DLD1 (cell line): ENCODE results near the gene SMAD4.
"Not testable (repeated sequence)": the region's sequence is repeated elsewhere in the genome, so short reads cannot be mapped to it uniquely, and the experiment has no call there.

Source experiments
- in situ Hi-C: cut with HindIII; loops from 2 replicates; pipeline ENCODE4 v1.10.0; 2017; ENCODE audit warnings: low sequenced_read_pairs

Gene SMAD4

DNA sequence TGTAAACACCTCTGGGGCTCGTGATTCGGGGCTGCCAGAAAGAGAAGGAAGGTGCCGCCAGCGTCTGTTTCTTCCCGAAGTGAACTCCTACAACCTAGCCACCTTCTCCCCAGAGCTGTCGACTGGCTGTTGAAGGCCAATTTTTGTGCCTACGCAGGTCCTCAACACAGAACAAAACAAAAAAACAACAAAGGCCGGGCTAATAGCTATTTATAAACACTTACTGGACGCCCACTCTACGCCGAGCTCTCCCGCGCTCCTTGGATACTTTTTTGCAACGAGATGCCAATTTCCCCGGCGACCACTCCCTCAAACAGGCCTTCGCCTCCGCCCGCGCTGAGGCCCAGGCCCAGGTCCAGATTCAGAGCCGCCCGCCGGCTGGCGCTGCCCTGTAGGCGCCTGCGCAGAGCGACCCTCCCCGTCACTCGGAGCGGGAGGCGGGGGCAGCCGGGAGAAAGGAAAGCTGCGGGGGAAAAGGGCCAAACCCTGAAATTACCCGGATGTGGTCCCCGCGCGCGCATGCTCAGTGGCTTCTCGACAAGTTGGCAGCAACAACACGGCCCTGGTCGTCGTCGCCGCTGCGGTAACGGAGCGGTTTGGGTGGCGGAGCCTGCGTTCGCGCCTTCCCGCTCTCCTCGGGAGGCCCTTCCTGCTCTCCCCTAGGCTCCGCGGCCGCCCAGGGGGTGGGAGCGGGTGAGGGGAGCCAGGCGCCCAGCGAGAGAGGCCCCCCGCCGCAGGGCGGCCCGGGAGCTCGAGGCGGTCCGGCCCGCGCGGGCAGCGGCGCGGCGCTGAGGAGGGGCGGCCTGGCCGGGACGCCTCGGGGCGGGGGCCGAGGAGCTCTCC lies at the start of gene SMAD4:
SMAD4 (plus strand) TSS at position 520 of the 843 bp plus-strand sequence. CDS start 16,834 bp downstream, outside the sequence.
- in situ Hi-C loops = no loop called here

DNA sequence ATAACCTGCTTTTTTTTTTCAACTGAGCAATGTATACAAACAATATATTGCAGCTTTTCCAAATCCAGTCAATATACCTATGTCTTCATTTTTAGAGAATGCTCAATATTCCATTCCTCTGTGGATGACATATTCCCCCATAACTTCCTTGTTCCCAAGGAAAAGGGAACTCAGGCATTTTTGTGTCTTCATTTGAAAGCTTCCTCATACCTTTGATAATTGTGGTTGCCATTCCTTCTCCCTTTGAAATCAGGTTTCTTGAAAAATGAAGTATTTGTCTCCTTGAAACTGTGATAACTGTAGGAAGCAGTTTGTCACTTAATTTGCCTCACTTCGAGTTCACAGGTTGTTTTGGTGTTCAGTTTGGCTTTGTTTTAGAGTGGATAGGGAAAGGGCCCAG lies 48.6 kb upstream of the SMAD4 start:
- in situ Hi-C loops = no loop called here

DNA sequence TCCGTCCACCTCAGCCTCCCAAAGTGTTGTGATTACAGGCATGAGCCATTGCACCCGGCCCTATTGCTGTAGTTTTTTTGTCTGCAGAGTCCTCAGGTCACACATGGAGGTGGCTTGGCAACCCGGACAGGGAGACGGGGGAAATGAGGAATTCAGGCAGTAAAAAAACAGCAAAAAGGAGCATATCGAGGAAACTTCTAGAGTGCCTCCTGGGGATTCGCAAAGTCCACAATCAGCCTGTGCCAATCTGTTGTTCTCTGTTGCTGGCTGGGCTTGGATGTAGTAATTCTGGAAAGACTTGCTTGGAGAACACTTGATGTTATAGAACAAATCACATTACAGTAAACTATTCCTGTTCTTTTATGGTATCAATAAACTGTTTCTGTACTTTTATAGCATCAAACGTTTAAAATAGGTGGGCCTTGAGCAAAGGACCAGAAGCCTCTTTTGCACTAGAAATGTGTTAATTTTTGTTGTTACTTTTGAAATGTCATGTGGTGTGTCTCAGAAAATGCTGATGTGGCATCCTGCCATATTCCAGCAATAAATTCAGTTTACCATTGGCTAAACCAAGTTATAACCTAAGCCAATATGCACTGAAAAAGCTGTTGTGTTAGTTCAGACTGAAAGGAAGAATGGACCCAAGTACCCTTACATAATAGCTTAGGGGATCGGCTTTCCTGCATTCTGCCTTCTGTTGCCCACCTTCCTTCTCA lies 47.8 kb upstream of the SMAD4 start:
- in situ Hi-C loops = no loop called here

DNA sequence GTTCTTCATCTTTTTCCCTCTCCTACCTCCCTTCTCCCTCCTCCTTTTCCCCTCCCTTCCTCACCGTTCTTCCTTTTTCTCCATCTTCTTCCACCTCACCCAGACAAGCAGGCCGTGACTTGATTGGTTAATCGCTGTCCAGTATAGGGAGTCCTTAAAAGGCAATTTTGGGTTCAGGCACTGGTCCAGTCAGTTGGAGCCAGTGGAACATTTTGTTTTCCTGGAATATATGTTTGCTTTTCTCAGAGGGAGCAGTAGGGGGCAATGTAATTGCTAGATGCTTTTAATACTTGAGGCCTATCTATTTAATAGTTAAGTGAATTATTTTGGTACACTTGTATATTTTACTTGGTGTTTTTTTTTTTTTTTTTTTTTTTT lies 47.2 kb upstream of the SMAD4 start:
- in situ Hi-C loops = no loop called here

DNA sequence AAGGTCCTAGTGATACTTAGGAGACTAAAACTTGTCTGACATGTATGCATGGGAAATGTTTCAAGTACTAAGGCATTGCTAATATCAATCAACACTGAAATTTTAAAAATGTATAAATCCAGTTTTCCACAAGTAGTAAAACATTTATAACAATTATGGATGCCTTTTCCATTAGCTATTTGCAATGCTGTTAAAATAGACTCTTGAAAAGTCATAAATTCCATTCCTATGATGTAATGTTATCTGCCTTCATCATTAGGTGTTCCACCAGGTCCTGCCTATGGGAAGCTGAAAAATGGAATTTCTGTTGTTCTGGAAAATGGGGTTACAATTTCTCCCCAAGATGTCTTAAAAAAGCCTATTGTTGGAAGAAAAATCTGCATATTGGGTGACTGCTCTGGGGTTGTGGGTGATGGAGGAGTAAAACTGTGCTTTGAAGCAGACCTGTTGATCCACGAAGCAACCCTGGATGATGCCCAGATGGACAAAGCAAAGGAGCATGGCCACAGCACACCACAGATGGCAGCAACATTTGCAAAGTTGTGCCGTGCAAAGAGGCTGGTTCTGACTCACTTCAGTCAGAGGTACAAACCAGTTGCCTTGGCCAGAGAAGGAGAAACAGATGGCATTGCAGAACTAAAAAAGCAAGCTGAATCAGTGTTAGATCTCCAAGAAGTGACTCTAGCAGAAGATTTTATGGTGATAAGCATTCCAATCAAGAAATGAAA lies 43.5 kb upstream of the SMAD4 start:
- in situ Hi-C loops = no loop called here

DNA sequence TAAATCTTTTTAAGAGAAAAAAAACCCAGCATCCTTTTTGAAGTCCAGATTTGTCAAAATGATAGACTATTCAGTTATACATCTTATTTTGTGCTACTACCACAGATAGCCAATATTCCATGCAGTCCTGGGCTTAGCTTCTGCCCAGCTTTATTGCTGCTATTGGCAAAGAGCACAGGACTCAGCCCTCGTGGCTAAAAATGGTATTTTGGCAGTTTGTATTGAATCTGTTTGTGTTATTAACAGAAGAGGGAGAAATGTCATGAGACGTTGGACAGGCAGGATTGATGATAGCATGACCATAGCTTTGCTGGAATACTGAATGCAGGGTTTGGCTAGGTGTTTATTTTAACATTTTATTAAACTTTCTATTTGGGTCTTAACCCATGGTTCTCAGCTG lies 42.8 kb upstream of the SMAD4 start:
- in situ Hi-C loops = no loop called here

DNA sequence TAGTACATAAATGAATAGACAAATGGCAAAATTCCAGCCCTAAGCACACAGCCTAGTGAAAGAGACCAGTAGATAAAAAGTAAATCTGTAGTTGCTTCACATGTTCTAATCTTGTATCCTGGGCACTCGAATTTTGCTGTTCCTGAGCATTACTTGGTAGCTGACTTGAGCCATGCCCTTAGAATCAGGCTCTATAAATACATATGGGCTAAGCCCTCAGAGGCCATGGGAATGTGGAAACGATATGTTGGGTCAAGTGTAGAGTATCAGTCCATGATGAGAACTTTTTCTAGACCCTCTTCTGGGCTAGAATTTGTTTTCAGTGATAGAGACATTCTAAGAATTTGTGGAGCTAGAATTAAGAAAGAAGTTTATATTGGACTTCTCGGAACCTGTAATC lies 40.3 kb upstream of the SMAD4 start:
- in situ Hi-C loops = no loop called here

DNA sequence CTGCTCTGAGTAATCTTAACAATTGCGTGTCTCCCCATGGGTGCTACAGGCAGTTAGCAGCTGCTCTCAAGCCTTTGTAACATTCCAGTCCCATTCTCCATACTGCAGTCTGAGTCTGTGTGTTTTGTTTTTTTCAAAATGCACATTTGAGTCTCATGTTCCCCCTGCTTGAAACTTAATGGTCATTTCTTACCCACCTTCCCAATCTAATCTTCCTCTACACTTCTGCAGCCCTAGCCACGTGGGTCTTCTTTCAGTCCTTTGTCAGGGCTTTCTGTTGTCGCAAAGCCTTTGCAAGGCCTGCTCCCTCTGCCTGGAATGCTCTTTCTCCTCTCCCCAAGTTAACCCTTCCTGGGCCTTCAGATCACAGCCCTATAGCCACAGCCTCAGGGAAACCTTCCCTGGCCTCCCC lies 37.7 kb upstream of the SMAD4 start:
- in situ Hi-C loops = no loop called here

DNA sequence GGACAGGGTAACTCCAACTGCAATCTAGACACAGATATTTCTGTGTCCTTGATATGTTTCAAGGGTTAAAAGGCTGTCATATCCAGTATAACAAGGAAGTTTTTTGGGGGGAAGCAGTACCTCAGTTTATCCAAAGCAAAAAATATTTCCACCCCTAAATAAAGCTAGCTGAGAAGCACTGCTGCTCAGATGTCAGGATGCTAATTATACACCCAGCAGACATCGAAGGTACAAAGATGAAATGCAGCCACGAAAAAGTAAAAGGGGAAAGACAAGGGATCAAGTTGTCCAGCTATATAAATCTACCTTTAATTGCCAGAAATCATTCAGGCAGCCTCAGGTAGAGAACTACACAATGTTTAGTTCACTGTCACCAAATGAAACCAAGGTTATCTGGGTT lies 36.0 kb upstream of the SMAD4 start:
- in situ Hi-C loops = no loop called here

DNA sequence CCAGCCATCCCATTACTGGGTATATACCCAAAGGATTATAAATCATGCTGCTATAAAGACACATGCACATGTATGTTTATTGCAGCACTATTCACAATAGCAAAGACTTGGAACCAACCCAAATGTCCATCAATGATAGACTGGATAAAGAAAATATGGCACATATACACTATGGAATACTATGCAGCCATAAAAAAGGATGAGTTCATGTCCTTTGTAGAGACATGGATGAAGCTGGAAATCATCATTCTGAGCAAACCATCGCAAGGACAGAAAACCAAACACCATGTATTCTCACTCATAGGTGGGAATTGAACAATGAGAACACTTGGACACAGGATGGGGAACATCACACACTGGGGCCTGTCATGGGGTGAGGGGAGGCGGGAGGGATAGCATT lies 26.8 kb upstream of the SMAD4 start:
- in situ Hi-C loops = not testable (repeated sequence)

DNA sequence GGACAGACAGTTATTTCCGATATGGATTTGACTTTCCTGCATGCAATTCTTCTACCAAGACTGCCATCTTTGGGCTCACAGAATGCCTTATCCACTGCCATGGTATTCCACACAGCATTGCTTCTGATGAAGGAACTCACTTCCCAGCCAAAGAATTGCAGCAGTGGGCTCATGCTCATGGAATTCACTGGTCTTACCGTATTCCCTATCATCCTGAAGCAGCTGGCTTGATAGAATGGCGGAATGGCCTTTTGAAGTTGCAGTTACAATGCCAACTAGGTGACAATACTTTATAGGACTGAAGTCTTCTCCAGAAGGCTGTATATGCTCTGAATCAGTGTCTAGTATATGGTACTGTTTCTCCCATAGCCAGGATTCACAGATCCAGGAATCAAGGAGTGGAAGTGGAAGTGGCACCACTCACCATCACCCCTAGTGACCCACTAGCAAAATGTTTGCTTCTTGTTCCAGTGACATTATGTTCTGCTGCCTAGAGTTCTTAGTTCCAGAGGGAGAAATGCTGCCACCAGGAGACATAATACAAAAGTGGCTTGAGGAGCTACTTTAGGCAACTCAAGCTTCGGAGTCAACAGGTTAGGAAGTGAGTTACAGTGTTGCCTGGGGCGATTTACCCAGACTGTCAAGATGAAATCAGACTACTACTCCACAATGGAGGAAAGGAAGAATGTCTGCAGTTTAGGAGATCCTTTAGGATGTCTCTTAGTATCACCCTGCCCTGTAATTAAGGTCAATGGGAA lies 23.8 kb upstream of the SMAD4 start:
- in situ Hi-C loops = no loop called here

DNA sequence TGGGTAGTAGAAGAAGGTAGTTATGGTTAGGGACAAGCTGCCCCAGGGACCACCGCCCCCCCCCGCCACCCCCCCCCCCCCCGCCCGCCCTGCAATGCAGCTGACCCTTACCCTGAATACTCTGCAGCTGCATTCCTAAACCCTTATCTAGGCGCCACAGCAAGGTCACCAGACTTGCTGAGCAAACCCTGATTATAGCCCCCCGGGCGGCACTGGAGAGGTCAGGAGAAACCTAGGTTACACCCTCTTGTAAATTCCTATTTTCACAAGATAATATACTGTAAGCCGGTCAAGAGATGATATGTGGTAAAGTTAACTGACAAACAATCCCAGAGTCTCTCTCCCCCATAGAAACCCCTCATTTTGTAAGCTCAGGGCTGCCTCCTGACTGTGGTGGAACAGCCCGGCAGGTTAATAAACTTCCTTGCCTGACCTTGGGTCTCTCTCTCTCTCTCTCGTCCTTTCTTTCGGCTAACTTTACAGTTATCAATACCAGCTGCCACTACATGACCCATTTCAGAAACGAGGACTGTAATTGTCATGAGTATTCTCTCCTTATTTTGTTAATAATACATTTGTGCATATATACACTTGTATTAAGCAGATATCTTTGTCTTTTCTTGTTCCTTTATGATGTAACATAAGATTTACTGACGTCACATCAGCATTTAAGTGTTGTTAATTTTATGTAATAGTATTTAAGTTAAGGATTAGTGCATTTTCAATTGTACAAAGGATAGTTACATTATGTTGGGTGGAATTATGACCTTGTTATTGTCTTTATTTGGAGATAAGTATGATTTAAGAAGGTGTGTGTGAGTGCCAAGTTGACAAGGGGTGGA lies 22.8 kb upstream of the SMAD4 start:
- in situ Hi-C loops = no loop called here

DNA sequence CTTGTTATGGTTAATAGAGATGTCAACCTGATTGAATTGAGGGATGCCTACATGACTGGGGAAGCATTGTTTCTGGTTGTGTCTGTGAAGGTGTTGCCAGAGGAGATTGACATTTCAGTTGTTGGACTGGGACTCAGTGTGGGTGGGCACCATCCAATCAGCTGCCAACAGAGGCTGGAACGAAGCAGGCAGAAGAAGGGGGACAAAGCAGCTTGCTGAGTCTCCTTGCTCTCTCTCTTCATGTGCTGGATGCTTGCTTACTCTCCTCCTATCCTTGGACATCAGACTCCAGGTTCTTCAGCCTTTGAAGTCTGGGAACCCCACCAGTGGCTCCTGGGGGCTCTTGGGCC lies 22.2 kb upstream of the SMAD4 start:
- in situ Hi-C loops = no loop called here

DNA sequence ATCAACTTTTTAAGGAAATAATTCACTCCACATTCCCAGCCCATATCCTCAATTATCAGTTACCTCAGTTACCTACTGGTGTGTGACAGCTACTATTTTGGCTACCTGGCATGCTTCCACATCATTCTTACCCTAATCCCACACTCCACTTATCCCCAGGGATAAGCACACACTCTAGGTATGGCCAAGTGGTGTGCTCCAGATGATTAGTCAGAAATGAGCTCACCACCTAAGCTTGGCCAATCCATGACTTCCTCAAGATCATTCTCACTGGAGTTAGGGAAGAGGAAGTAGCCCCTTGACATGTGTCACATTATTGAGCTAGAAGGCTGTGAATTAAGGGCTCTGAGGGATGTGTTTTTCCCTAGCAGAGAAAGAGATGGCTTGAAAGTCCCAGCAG lies 20.9 kb upstream of the SMAD4 start:
- in situ Hi-C loops = no loop called here

DNA sequence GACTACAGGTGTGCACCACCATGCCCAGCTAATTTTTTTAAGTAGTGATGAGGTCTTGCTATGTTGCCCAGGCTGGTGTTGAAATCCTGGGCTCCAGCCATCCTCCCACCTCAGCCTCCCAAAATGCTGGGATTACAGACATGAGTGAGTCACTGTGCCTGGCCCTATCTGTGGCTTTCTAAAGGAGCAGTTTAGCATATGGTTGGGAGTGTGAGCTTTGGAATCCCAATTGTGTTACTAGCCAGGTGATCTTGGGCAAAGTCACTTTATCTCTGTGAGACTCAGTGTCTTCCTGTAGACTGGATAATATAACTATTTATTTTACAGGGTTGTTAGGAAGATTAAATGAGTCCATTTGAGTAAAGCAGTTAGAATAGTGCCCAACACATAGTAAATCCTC lies 19.8 kb upstream of the SMAD4 start:
- in situ Hi-C loops = no loop called here

DNA sequence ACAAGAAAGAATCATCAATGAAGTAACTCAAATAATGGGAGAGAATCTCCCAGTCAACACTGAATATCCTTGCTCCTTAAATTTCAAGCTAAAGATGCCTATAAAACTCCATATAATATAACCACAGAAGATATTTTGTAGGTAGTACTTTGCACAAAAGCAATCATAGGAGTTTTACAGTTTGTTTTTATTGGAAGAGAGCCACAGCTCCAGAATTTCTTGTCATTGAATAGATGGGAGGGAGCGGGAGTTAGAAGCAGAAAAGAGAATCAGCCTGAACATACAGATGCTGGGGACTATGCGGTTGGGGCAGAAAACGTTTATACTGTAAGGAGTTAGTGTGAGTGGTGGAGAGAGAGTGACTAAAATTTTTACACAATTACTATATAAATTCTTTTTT lies 18.3 kb upstream of the SMAD4 start:
- in situ Hi-C loops = no loop called here

DNA sequence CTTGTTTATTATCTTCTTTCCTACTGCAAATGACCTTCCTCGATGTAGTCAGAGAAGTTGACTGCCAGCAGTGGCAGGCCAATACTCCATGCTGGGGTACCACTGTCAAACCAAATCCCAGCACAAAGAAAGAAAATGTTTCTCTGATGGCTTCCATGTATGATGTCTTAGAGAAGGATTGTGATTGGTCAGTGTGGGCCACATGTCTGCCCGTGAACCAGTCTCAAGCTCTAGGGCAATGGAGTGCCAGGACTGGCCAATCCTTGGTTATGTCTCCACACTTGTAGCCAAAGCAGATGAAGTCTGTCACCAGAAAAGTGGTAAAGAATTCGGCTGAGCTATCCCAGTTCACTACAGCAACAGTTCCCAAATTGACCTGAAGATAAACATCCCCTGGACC lies 17.6 kb upstream of the SMAD4 start:
- in situ Hi-C loops = no loop called here

DNA sequence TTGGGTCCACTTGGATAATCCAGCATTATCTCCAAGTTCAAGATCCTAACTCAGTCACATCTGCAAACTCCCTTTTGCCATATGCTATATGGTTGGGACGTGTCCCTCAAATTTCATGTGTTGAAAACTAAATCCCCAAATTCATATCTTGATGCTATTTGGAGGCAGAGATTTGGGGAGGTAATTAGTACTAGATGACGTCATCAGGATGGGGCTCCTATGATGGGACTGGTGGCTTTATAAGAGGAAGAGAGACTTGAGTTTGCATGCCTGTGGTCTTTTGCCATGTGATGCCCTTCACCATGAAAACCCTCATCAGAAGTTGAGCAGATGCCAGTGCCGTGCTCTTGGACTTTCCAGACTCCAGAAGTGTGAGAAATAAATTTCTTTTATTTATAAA lies 16.8 kb upstream of the SMAD4 start:
- in situ Hi-C loops = no loop called here

DNA sequence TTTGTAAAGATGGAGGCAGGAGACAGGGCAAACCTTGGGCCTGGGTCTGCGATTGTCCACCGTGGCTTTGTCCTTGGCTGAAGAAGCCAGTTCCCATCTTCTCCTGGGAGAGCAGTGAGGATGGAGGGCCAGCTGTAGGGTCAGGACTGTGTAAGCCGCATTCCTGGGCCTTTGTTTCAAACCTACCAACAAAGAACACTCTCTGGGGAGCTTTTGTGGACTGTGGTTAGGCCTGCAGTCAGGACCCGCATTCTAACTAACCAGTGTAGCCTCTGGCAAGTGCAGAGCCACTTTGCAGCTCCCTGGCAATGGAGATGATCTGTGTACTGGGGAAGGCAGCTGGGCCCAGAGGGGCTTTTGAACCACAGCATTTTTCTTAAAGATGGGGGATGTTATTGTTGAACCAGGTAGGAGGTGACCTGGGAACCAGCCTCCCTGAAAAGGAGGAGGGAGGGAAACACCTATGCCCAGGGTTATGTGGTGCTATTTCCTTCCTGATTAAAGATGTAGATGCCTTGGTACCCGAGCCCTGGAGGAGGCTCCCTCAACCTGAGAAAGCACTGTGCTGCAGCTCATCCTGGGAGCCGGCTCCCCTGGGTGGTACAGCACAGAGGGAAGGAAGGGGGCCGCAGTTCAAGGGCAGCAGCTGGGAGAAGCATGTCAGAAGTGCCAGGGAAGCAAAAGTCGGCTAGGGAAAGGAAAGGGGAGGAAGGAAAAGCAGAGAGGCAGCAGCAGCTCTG lies 12.7 kb upstream of the SMAD4 start:
- in situ Hi-C loops = no loop called here

DNA sequence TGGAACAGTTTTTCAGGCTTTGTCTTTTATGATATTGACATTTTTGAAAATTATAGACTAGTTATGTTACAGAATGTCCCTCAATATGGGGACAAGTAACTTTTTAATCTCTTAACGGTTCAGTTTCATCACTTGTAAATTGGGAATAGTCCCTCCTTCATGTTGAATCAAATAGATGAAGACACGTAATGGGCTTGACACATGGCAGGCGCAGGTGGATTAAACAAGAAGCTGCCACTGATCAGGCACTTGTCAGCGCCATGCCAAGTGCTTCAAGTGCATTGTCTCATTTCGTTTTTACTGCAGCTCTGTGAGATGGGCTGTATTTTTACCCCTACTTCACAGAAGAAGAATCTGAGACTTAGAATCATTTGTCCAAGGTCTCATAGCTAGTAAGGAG lies 9.5 kb upstream of the SMAD4 start:
- in situ Hi-C loops = no loop called here
